Panc1 (cell line): ENCODE measurements around the gene EPHB2. TPM values are rescaled to one million over a fixed set of nuclear protein-coding genes. Genes with fewer than 3 reads are reported as not detected.

Experiments
- ATAC-seq: fragments of 200-7000 bp; cut with Tn5 transposase; 2 replicates; pipeline ENCODE4 v1.9.1; 2020; ENCODE audit warnings: mild to moderate bottlenecking, moderate library complexity
- BruUV-seq: library from RNA; stranded (reverse); fragments of 400-500 nt; replicated peaks from 2 replicates; lab custom pipeline; 2021; lab: Mats Ljungman, UMichigan
- CTCF ChIA-PET: fragments of 300-600 bp; sonication (Branson Sonifier 250); formaldehyde crosslinking; loops from one replicate; lab custom pipeline; 2022; ENCODE audit warnings: antibody characterized with exemption; lab: Charles Lee
- POLR2A ChIA-PET: fragments of 300-600 bp; sonication (Branson Sonifier 250); formaldehyde crosslinking; loops from one replicate; lab custom pipeline; 2022; ENCODE audit warnings: antibody characterized with exemption; lab: Charles Lee
- DNase-seq: peaks from one replicate; pipeline ENCODE4 v3.0.0-alpha.2; 2010; ENCODE audit warnings: low read depth, low spot score
- H3K27ac ChIP-seq: 2 replicates; pipeline ENCODE4 v1.5.1; 2011; ENCODE audit warnings: mild to moderate bottlenecking, low read length, inconsistent platforms
- H3K27me3 ChIP-seq: fragments of 200-500 bp; sonication (Bioruptor generic); 2 replicates; pipeline ENCODE4 v1.6.0; 2014; ENCODE audit warnings: low read length, inconsistent platforms; ENCODE audit not compliant: control insufficient read depth, insufficient read depth
- H3K36me3 ChIP-seq: fragments of 200-500 bp; sonication (Bioruptor generic); 2 replicates; pipeline ENCODE4 v1.5.1; 2014; ENCODE audit warnings: inconsistent platforms, mild to moderate bottlenecking, low read length, moderate library complexity; ENCODE audit not compliant: control insufficient read depth, insufficient read depth
- H3K4me1 ChIP-seq: 2 replicates; pipeline ENCODE4 v1.5.1; 2011; ENCODE audit warnings: inconsistent platforms, mild to moderate bottlenecking, low read length, moderate library complexity; ENCODE audit not compliant: control insufficient read depth, insufficient read depth
- H3K4me3 ChIP-seq, 2 experiments: 2 replicates each; pipeline ENCODE4 v1.5.1; 2011 to 2012; ENCODE audit warnings: low read depth in 2 of 2, low read length in 2 of 2, mild to moderate bottlenecking in 2 of 2, inconsistent platforms in 1 of 2, moderate library complexity in 1 of 2
- H3K9me3 ChIP-seq: fragments of 200-500 bp; sonication (Bioruptor generic); 2 replicates; pipeline ENCODE4 v1.5.1; 2014; ENCODE audit warnings: low read depth, mild to moderate bottlenecking, inconsistent platforms, low read length, moderate library complexity; ENCODE audit not compliant: control insufficient read depth, insufficient read depth
- POLR2AphosphoS5 ChIP-seq: IDR thresholded peaks from 2 replicates; pipeline ENCODE4 v1.6.1; 2012; ENCODE audit warnings: mild to moderate bottlenecking, low read depth, low read length, moderate library complexity
- SIN3A ChIP-seq: IDR thresholded peaks from 2 replicates; pipeline ENCODE4 v1.6.1; 2012; ENCODE audit warnings: low read depth, mild to moderate bottlenecking, low read length, moderate library complexity, borderline replicate concordance; ENCODE audit not compliant: insufficient read depth
- TCF7L2 ChIP-seq: IDR thresholded peaks from 2 replicates; pipeline ENCODE4 v1.6.1; 2011; ENCODE audit warnings: mild to moderate bottlenecking, low read depth, low read length, inconsistent platforms
- in situ Hi-C: cut with HindIII; loops from 2 replicates; pipeline ENCODE4 v1.10.0; 2016; ENCODE audit warnings: low sequenced_read_pairs, low pct_unique_long_range_greater_than_20kb
- intact Hi-C: fragments of 100-400 bp; cut with micrococcal nuclease; formaldehyde crosslinking; loops from one replicate; pipeline ENCODE4 v1.10.0; 2022; ENCODE audit not compliant: unreplicated experiment
- total RNA-seq: library from RNA; stranded (reverse); gene quantifications from one replicate; pipeline ENCODE4 v1.2.1, GENCODE V29; 2021; ENCODE audit not compliant: unreplicated experiment
- TF ChIP-seq, protein P1 (sequence below), 2 experiments: IDR thresholded peaks; 2 replicates each; pipeline ENCODE4 v1.6.1; 2011 to 2012; ENCODE audit warnings: low read depth in 2 of 2, control low read depth in 1 of 2, low read length in 1 of 2, mild to moderate bottlenecking in 1 of 2, moderate library complexity in 1 of 2; ENCODE audit not compliant: insufficient read depth in 1 of 2
- TF ChIP-seq, protein P2 (sequence below): fragments of 450-650 bp; IDR thresholded peaks from 2 replicates; pipeline ENCODE4 v1.5.1; 2017; ENCODE audit warnings: mild to moderate bottlenecking

EPHB2 gene
- total RNA-seq, 1 experiment from 2014 or later: 29.0 TPM

DNA sequence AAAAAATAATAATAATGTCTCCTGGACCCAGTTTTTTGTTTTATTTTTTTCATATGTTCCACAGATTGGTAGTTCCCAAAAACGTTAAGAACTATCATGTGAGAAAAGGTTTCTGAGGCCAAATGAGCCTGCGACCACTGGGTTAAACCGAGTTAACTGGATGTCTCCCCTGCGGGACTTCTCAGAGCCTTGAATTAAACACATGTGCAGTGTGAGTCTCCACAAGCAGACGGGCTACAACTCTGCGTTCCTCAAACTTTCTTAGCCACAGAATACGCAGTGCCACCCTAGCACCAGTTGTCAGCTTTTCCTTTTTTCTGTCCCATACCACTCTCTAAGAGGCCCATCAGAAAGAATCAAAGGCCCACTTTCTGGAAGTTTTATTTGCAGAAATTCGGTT, 164.1 kb downstream of the EPHB2 start:
- intact Hi-C loops (no loop called here), in situ Hi-C loops (no loop called here)
- no peak overlapping the region for H3K4me3 ChIP-seq
- no peaks in the 10 kb centered on the region for H3K27me3 ChIP-seq
- H3K36me3 ChIP-seq: no peaks in the 10 kb centered on the region
- H3K27ac ChIP-seq: no peak overlapping the region
- BruUV-seq: no TSS peak
- DNase-seq (no peak), ATAC-seq (no peak)
- POLR2A ChIA-PET: no interaction called here
- H3K4me1 ChIP-seq: no peaks in the 10 kb centered on the region
- CTCF ChIA-PET: no interaction called here
- no peak for TF ChIP-seq SIN3A
- TF ChIP-seq, protein P1, sequence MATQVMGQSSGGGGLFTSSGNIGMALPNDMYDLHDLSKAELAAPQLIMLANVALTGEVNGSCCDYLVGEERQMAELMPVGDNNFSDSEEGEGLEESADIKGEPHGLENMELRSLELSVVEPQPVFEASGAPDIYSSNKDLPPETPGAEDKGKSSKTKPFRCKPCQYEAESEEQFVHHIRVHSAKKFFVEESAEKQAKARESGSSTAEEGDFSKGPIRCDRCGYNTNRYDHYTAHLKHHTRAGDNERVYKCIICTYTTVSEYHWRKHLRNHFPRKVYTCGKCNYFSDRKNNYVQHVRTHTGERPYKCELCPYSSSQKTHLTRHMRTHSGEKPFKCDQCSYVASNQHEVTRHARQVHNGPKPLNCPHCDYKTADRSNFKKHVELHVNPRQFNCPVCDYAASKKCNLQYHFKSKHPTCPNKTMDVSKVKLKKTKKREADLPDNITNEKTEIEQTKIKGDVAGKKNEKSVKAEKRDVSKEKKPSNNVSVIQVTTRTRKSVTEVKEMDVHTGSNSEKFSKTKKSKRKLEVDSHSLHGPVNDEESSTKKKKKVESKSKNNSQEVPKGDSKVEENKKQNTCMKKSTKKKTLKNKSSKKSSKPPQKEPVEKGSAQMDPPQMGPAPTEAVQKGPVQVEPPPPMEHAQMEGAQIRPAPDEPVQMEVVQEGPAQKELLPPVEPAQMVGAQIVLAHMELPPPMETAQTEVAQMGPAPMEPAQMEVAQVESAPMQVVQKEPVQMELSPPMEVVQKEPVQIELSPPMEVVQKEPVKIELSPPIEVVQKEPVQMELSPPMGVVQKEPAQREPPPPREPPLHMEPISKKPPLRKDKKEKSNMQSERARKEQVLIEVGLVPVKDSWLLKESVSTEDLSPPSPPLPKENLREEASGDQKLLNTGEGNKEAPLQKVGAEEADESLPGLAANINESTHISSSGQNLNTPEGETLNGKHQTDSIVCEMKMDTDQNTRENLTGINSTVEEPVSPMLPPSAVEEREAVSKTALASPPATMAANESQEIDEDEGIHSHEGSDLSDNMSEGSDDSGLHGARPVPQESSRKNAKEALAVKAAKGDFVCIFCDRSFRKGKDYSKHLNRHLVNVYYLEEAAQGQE (IDR thresholded peaks at IDR 0.05; ENCODE audit: insufficient read depth in 1 of 2, low read depth in 2 of 2, low read length in 1 of 2): no peak
- no peak for TF ChIP-seq TCF7L2
- TF ChIP-seq POLR2AphosphoS5: no peak
- TF ChIP-seq, protein P2, sequence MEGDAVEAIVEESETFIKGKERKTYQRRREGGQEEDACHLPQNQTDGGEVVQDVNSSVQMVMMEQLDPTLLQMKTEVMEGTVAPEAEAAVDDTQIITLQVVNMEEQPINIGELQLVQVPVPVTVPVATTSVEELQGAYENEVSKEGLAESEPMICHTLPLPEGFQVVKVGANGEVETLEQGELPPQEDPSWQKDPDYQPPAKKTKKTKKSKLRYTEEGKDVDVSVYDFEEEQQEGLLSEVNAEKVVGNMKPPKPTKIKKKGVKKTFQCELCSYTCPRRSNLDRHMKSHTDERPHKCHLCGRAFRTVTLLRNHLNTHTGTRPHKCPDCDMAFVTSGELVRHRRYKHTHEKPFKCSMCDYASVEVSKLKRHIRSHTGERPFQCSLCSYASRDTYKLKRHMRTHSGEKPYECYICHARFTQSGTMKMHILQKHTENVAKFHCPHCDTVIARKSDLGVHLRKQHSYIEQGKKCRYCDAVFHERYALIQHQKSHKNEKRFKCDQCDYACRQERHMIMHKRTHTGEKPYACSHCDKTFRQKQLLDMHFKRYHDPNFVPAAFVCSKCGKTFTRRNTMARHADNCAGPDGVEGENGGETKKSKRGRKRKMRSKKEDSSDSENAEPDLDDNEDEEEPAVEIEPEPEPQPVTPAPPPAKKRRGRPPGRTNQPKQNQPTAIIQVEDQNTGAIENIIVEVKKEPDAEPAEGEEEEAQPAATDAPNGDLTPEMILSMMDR: no peak
- H3K9me3 ChIP-seq: no peaks in the 10 kb centered on the region

DNA sequence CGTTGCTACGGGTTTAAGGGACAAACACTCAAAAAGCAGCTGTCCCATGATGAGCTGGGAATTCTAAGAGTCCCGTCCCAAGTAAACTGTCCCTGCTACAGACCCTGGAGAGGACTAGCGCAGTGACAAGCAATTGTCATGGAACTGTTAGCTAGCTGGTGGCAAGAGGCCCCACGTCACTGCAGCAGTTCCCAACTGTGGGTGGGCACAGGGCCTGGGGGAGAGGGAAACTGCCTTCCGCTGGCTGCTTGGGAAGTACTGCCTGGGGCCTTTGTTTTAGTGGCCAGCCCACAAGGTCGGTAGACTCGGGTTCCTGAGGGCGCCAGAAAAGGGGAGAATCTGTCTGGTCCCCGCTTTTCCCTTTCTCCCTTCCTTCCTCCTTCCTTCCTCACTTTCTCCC, 164.6 kb downstream of the EPHB2 start:
- no peak for DNase-seq
- BruUV-seq: no TSS peak
- no peaks in the 10 kb centered on the region for H3K36me3 ChIP-seq
- CTCF ChIA-PET: no interaction called here
- no peaks in the 10 kb centered on the region for H3K4me1 ChIP-seq
- no peaks in the 10 kb centered on the region for H3K27me3 ChIP-seq
- H3K9me3 ChIP-seq: no peaks in the 10 kb centered on the region
- H3K27ac ChIP-seq: no peak overlapping the region
- TF ChIP-seq, protein P1 (IDR thresholded peaks at IDR 0.05; ENCODE audit: insufficient read depth in 1 of 2, low read depth in 2 of 2, low read length in 1 of 2): no peak
- TF ChIP-seq TCF7L2 (no peak), POLR2AphosphoS5 (no peak), SIN3A (no peak)
- TF ChIP-seq, protein P2: no peak
- H3K4me3 ChIP-seq: no peak overlapping the region
- POLR2A ChIA-PET: no interaction called here
- intact Hi-C loops: no loop called here
- in situ Hi-C loops: no loop called here
- no peak for ATAC-seq
